CD4-positive, alpha-beta T cell (primary cell): ENCODE results near the gene HTN3. TPM values are rescaled to one million over a fixed set of nuclear protein-coding genes. Genes with fewer than 3 reads are reported as not detected.
"Not testable (repeated sequence)": the region's sequence is repeated elsewhere in the genome, so short reads cannot be mapped to it uniquely, and the experiment has no call there.

ENCODE experiments used
- ATAC-seq: fragments of 200-7000 bp; cut with Tn5 transposase; one replicate; pipeline ENCODE4 v1.10.0; 2022; ENCODE audit warnings: mild to moderate bottlenecking; ENCODE audit not compliant: poor library complexity
- CTCF ChIA-PET: fragments of 350-600 bp; sonication (Branson Sonifier 250); formaldehyde crosslinking; loops from one replicate; lab custom pipeline; 2021; ENCODE audit warnings: antibody characterized with exemption, inconsistent platforms; lab: Charles Lee
- POLR2A ChIA-PET: fragments of 350-600 bp; sonication (Branson Sonifier 250); formaldehyde crosslinking; loops from one replicate; lab custom pipeline; 2021; ENCODE audit warnings: antibody characterized with exemption, inconsistent platforms; lab: Charles Lee
- DNase-seq, 14 experiments: peaks; one replicate each; pipeline ENCODE4 v3.0.0-alpha.2; 2013 to 2020; ENCODE audit warnings: mixed read lengths in 2 of 14
- H3K27ac ChIP-seq, 2 donors: one replicate each; pipeline versions ENCODE4 v1.5.1 to v1.7.0; 2013; ENCODE audit warnings: low read length in 2 of 2, low read depth in 1 of 2, mild to moderate bottlenecking in 1 of 2
- H3K27me3 ChIP-seq, 2 experiments: 1 replicate in 1 of 2; 2 replicates in 1 of 2; pipeline versions ENCODE4 v1.6.1 to v1.7.0; 2013; ENCODE audit warnings: low read length in 2 of 2, control low read depth in 1 of 2, mild to moderate bottlenecking in 1 of 2, moderate library complexity in 1 of 2; ENCODE audit not compliant: insufficient read depth in 2 of 2, control insufficient read depth in 1 of 2
- H3K36me3 ChIP-seq: one replicate; pipeline ENCODE4 v1.6.1; 2013; ENCODE audit warnings: low read length, control low read depth; ENCODE audit not compliant: insufficient read depth
- H3K4me1 ChIP-seq: one replicate; pipeline ENCODE4 v1.6.1; 2013; ENCODE audit warnings: low read length, control low read depth; ENCODE audit not compliant: insufficient read depth
- H3K4me3 ChIP-seq: one replicate; pipeline ENCODE4 v1.5.1; 2013; ENCODE audit warnings: mild to moderate bottlenecking, low read length, moderate library complexity
- H3K9me3 ChIP-seq, 2 experiments: 1 replicate in 1 of 2; 2 replicates in 1 of 2; pipeline versions ENCODE4 v1.6.1 to v1.7.0; 2013; ENCODE audit warnings: low read length in 2 of 2, mild to moderate bottlenecking in 2 of 2, control low read depth in 1 of 2, moderate library complexity in 1 of 2; ENCODE audit not compliant: control insufficient read depth in 1 of 2, insufficient read depth in 1 of 2
- H3K27ac Mint-ChIP-seq: one replicate; pipeline ENCODE4 v1.8.0; 2020; ENCODE audit warnings: mixed read lengths
- H3K27me3 Mint-ChIP-seq: one replicate; pipeline ENCODE4 v1.8.0; 2021; ENCODE audit warnings: mixed read lengths
- H3K36me3 Mint-ChIP-seq: one replicate; pipeline ENCODE4 v1.8.0; 2021; ENCODE audit warnings: low read depth, mixed read lengths
- H3K4me1 Mint-ChIP-seq: one replicate; pipeline ENCODE4 v1.8.0; 2021; ENCODE audit warnings: low read depth, mixed read lengths
- H3K4me3 Mint-ChIP-seq: one replicate; pipeline ENCODE4 v1.8.0; 2020; ENCODE audit warnings: mild to moderate bottlenecking, mixed read lengths
- H3K9me3 Mint-ChIP-seq: one replicate; pipeline ENCODE4 v1.8.0; 2020; ENCODE audit warnings: mixed read lengths
- intact Hi-C, 2 experiments: fragments of 100-400 bp; cut with DNase I in 1 of 2; cut with micrococcal nuclease in 1 of 2; formaldehyde crosslinking; loops; one replicate each; pipeline versions ENCODE4 v1.15.1 to v1.9.0; 2023 to 2025; cut with DNase I, micrococcal nuclease
- total RNA-seq, 174 experiments: library from RNA in 2 of 174; stranded (reverse) in 2 of 174; gene quantifications; one replicate each; pipeline ENCODE4 v1.2.3 and lab custom pipeline; 2021 to 2026
- TF ChIP-seq, protein P1 (sequence below): fragments of 200-600 bp; IDR thresholded peaks from one replicate; pipeline ENCODE4 v1.8.0; 2022; ENCODE audit warnings: antibody characterized with exemption, mild to moderate bottlenecking

HTN3 gene
- total RNA-seq, 2 experiments from 2014 or later = not detected

- Histone ChIP-seq H3K27ac (no peak overlapping the region), H3K4me3 (no peak overlapping the region), H3K36me3 (no peaks in the 10 kb centered on the region), H3K4me1 (no peaks in the 10 kb centered on the region), H3K9me3 (peaks cover 0 to 16% of the 10 kb centered on the region in 2 experiments), H3K27me3 (no peaks in the 10 kb centered on the region)
- intact Hi-C loops = no loop called here
- peaks cover 7% of the 10 kb centered on the region for H3K9me3 Mint-ChIP-seq
- H3K36me3 Mint-ChIP-seq = no peaks in the 10 kb centered on the region
- TF ChIP-seq, protein P1, sequence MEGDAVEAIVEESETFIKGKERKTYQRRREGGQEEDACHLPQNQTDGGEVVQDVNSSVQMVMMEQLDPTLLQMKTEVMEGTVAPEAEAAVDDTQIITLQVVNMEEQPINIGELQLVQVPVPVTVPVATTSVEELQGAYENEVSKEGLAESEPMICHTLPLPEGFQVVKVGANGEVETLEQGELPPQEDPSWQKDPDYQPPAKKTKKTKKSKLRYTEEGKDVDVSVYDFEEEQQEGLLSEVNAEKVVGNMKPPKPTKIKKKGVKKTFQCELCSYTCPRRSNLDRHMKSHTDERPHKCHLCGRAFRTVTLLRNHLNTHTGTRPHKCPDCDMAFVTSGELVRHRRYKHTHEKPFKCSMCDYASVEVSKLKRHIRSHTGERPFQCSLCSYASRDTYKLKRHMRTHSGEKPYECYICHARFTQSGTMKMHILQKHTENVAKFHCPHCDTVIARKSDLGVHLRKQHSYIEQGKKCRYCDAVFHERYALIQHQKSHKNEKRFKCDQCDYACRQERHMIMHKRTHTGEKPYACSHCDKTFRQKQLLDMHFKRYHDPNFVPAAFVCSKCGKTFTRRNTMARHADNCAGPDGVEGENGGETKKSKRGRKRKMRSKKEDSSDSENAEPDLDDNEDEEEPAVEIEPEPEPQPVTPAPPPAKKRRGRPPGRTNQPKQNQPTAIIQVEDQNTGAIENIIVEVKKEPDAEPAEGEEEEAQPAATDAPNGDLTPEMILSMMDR = no peak
- no peak for DNase-seq
- no peaks in the 10 kb centered on the region for H3K27me3 Mint-ChIP-seq
- POLR2A ChIA-PET = no interaction called here
- no peaks in the 10 kb centered on the region for H3K4me1 Mint-ChIP-seq
- H3K27ac Mint-ChIP-seq = no peak overlapping the region
- CTCF ChIA-PET = no interaction called here
- H3K4me3 Mint-ChIP-seq = no peak overlapping the region
- no peak for ATAC-seq
Measured at GRCh38 chr4:70041652-70042286, 13.5 kb downstream of the HTN3 start.

- H3K4me1 ChIP-seq, H3K36me3 ChIP-seq, CTCF ChIA-PET, DNase-seq, H3K4me3 Mint-ChIP-seq, H3K9me3 Mint-ChIP-seq, H3K36me3 Mint-ChIP-seq, POLR2A ChIA-PET, intact Hi-C loops, ATAC-seq, H3K27me3 Mint-ChIP-seq, H3K27ac ChIP-seq, H3K4me1 Mint-ChIP-seq, H3K4me3 ChIP-seq, H3K9me3 ChIP-seq, H3K27ac Mint-ChIP-seq, H3K27me3 ChIP-seq: not testable (repeated sequence)
Measured at GRCh38 chr4:70050138-70050537, 21.9 kb downstream of the HTN3 start, which contains the start of gene HTN1. TSS of gene HTN1 (plus strand) at chr4:70050438. CDS start at chr4:70053077, 2,639 bp downstream.

GRCh38 chr4:70056534-70056933 lies 28.3 kb downstream of the HTN3 start:
- H3K27me3 Mint-ChIP-seq, CTCF ChIA-PET, H3K36me3 Mint-ChIP-seq, H3K4me1 Mint-ChIP-seq, H3K4me3 ChIP-seq, intact Hi-C loops, H3K9me3 ChIP-seq, H3K9me3 Mint-ChIP-seq, H3K27me3 ChIP-seq, H3K4me1 ChIP-seq, H3K27ac ChIP-seq, H3K36me3 ChIP-seq, DNase-seq, H3K4me3 Mint-ChIP-seq, POLR2A ChIA-PET, ATAC-seq, H3K27ac Mint-ChIP-seq: not testable (repeated sequence)

DNA sequence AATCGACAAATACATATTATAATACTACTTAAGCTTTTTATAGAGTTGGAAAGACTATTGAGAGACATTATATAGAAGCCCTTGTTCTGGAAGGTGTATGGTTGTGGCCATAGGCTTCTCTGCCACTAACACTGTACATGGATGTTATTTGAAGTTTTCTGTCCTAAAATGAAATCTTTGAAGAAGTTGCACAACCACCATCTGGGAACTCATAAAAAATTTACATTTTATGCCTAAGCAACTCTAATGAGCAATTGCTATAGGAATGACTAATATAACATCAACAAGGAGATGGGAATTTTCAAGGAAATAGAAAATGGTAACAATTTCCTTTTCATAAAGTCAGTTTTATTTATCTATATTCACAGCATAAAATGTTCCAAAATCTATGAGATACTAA lies 29.4 kb downstream of the HTN3 start:
- no peaks in the 10 kb centered on the region for H3K4me1 ChIP-seq
- TF ChIP-seq, protein P1 = no peak
- Mint-ChIP-seq H3K4me3 (no peak overlapping the region), H3K36me3 (no peaks in the 10 kb centered on the region), H3K27ac (no peak overlapping the region), H3K27me3 (no peaks in the 10 kb centered on the region), H3K9me3 (no peaks in the 10 kb centered on the region), H3K4me1 (no peaks in the 10 kb centered on the region)
- H3K36me3 ChIP-seq = no peaks in the 10 kb centered on the region
- no peaks in the 10 kb centered on the region for H3K27me3 ChIP-seq
- no peak for ATAC-seq
- ChIA-PET POLR2A (no interaction called here), CTCF (no interaction called here)
- intact Hi-C loops = no loop called here
- DNase-seq = no peak
- no peak overlapping the region for H3K27ac ChIP-seq
- no peaks in the 10 kb centered on the region for H3K9me3 ChIP-seq
- H3K4me3 ChIP-seq = no peak overlapping the region
